K562 (cell line): ENCODE data around the gene RNF144A. TPM values are rescaled to one million over a fixed set of nuclear protein-coding genes. Genes with fewer than 3 reads are reported as not detected.
A peak's percentile ranks its signal among the peaks of the same experiment; 100 is the strongest.

Experiments used
- CBX3 ChIP-seq, 2 experiments: IDR thresholded peaks; 1 replicate in 1 of 2; 2 replicates in 1 of 2; pipeline ENCODE4 v1.6.1; 2012; ENCODE audit warnings: inconsistent platforms in 2 of 2, low read length in 2 of 2, borderline replicate concordance in 1 of 2, control low read depth in 1 of 2
- CHD1 ChIP-seq: fragments of 200-600 bp; sonication (generic); IDR thresholded peaks from one replicate; pipeline ENCODE4 v1.6.1; 2012; ENCODE audit warnings: mild to moderate bottlenecking, moderate library complexity, low read length, inconsistent platforms
- CREB1 ChIP-seq, 2 experiments: sonication (generic) in 1 of 2; formaldehyde crosslinking in 1 of 2; IDR thresholded peaks; 2 replicates each; pipeline versions ENCODE4 v1.6.1 to v1.8.0; 2012 to 2022; ENCODE audit warnings: inconsistent platforms in 1 of 2, mild to moderate bottlenecking in 1 of 2, missing genetic modification reagents in 1 of 2, moderate library complexity in 1 of 2
- CXXC5 ChIP-seq: fragments of 250-450 bp; sonication (Bioruptor Pico); IDR thresholded peaks from 2 replicates; pipeline ENCODE4 v1.8.0; 2022; ENCODE audit warnings: inconsistent platforms, mild to moderate bottlenecking, moderate library complexity
- DIDO1 ChIP-seq: fragments of 450-650 bp; IDR thresholded peaks from 2 replicates; pipeline ENCODE4 v1.6.1; 2016; ENCODE audit warnings: low read depth, missing biosample characterization, missing genetic modification characterization
- EWSR1 ChIP-seq: fragments of 450-650 bp; IDR thresholded peaks from 2 replicates; pipeline ENCODE4 v1.6.1; 2018; ENCODE audit warnings: borderline replicate concordance, mild to moderate bottlenecking, low read depth, moderate library complexity; ENCODE audit not compliant: partially characterized antibody
- HEY1 ChIP-seq: fragments of 250-450 bp; sonication (Bioruptor Pico); IDR thresholded peaks from 2 replicates; pipeline ENCODE4 v1.5.0; 2020; ENCODE audit warnings: mild to moderate bottlenecking, moderate library complexity, borderline replicate concordance
- KDM5B ChIP-seq: fragments of 200-600 bp; sonication (generic); IDR thresholded peaks from 2 replicates; pipeline ENCODE4 v1.6.1; 2012; ENCODE audit warnings: low read depth, mild to moderate bottlenecking, moderate library complexity, low read length, control low read depth, inconsistent platforms; ENCODE audit not compliant: insufficient replicate concordance
- MCM3 ChIP-seq: fragments of 450-650 bp; IDR thresholded peaks from 2 replicates; pipeline ENCODE4 v1.6.1; 2016
- MED1 ChIP-seq: sonication (generic); formaldehyde crosslinking; IDR thresholded peaks from 2 replicates; pipeline ENCODE4 v1.8.1; 2023; ENCODE audit warnings: missing genetic modification reagents, borderline replicate concordance
- MTA3 ChIP-seq: fragments of 450-650 bp; formaldehyde crosslinking; IDR thresholded peaks from 2 replicates; pipeline ENCODE4 v1.6.1; 2017; ENCODE audit warnings: mild to moderate bottlenecking, borderline replicate concordance
- NEUROD1 ChIP-seq: fragments of 150-350 bp; IDR thresholded peaks from 2 replicates; pipeline ENCODE4 v1.6.1; 2014; ENCODE audit warnings: borderline replicate concordance, low read length, low read depth; ENCODE audit not compliant: partially characterized antibody
- NR2C1 ChIP-seq, 2 experiments: fragments of 450-650 bp; IDR thresholded peaks; 2 replicates each; pipeline ENCODE4 v1.6.1; 2017; ENCODE audit warnings: mild to moderate bottlenecking in 2 of 2, antibody characterized with exemption in 1 of 2, inconsistent platforms in 1 of 2, missing compliant biosample characterization in 1 of 2, missing genetic modification characterization in 1 of 2
- PHTF2 ChIP-seq: fragments of 250-450 bp; sonication (Bioruptor Pico); IDR thresholded peaks from 2 replicates; pipeline ENCODE4 v1.5.0; 2021; ENCODE audit warnings: mild to moderate bottlenecking
- SETDB1 ChIP-seq: IDR thresholded peaks from one replicate; pipeline ENCODE4 v1.6.1; 2012; ENCODE audit warnings: low read length, control low read depth, inconsistent platforms
- SMAD1 ChIP-seq: fragments of 150-350 bp; IDR thresholded peaks from 2 replicates; pipeline ENCODE4 v1.6.1; 2014; ENCODE audit warnings: low read length, low read depth; ENCODE audit not compliant: partially characterized antibody
- SMARCA4 ChIP-seq: fragments of 450-650 bp; IDR thresholded peaks from 2 replicates; pipeline ENCODE4 v1.6.1; 2016
- SNRNP70 ChIP-seq: fragments of 200-400 bp; formaldehyde crosslinking; optimal IDR thresholded peaks from 2 replicates; pipeline ENCODE3; 2017; ENCODE audit warnings: low read depth, low read length
- SRSF3 ChIP-seq: fragments of 200-400 bp; formaldehyde crosslinking; IDR thresholded peaks from 2 replicates; pipeline ENCODE4 v1.6.1; 2016; ENCODE audit warnings: mild to moderate bottlenecking, low read length, moderate library complexity; ENCODE audit not compliant: insufficient read depth
- STAT5A ChIP-seq: IDR thresholded peaks from 2 replicates; pipeline ENCODE4 v1.6.1; 2012; ENCODE audit warnings: low read length, inconsistent platforms, borderline replicate concordance
- SUPT5H ChIP-seq: fragments of 450-650 bp; IDR thresholded peaks from 2 replicates; pipeline ENCODE4 v1.6.1; 2016
- THRAP3 ChIP-seq: fragments of 450-650 bp; IDR thresholded peaks from 2 replicates; pipeline ENCODE4 v1.6.1; 2016; ENCODE audit warnings: mild to moderate bottlenecking, inconsistent platforms, borderline replicate concordance
- U2AF2 ChIP-seq: fragments of 200-400 bp; formaldehyde crosslinking; optimal IDR thresholded peaks from 2 replicates; pipeline ENCODE3; 2017; ENCODE audit warnings: low read depth, mild to moderate bottlenecking, low read length
- ZNF561 ChIP-seq: fragments of 450-650 bp; formaldehyde crosslinking; conservative IDR thresholded peaks from 2 replicates; pipeline ENCODE4 v1.4.0; 2020; ENCODE audit warnings: mild to moderate bottlenecking, moderate library complexity
- polyA plus RNA-seq, 8 experiments: library from polyadenylated mRNA; depleted of rRNA in 4 of 8; stranded (reverse) in 5 of 8; unstranded in 3 of 8; fragments of >200 nt; fragmentation: Nextera tagmentation in 2 of 8; fragmentation: Illumina TruSeq in 1 of 8; extraction: Ambion mirVana in 2 of 8; extraction: Trizol in 1 of 8; gene quantifications; 2 replicates each; pipeline versions ENCODE4 v1.2.1 to v1.2.3, GENCODE V29; 2011 to 2014; ENCODE audit warnings: inconsistent platforms in 1 of 8, missing spikeins in 1 of 8
- total RNA-seq, 7 experiments: library from RNA; depleted of rRNA in 6 of 7; stranded (reverse); fragments of >200 nt in 6 of 7; fragmentation: Illumina TruSeq in 2 of 7; extraction: Trizol in 2 of 7; gene quantifications; 2 replicates each; pipeline versions ENCODE4 v1.2.1 to v1.2.3, GENCODE V29; 2011 to 2021; ENCODE audit warnings: low replicate concordance in 1 of 7
- TF ChIP-seq, protein P1 (sequence below): sonication (generic); formaldehyde crosslinking; IDR thresholded peaks from 2 replicates; pipeline ENCODE4 v1.8.0; 2022; ENCODE audit warnings: mild to moderate bottlenecking, missing genetic modification reagents

The RNF144A gene
- total and polyA plus RNA-seq, 9 of the 15 experiments (the other 6 are each of a cell fraction or from before 2014, with no cell fraction given) = 0.96 to 11.3 (median 6.2) TPM

DNA sequence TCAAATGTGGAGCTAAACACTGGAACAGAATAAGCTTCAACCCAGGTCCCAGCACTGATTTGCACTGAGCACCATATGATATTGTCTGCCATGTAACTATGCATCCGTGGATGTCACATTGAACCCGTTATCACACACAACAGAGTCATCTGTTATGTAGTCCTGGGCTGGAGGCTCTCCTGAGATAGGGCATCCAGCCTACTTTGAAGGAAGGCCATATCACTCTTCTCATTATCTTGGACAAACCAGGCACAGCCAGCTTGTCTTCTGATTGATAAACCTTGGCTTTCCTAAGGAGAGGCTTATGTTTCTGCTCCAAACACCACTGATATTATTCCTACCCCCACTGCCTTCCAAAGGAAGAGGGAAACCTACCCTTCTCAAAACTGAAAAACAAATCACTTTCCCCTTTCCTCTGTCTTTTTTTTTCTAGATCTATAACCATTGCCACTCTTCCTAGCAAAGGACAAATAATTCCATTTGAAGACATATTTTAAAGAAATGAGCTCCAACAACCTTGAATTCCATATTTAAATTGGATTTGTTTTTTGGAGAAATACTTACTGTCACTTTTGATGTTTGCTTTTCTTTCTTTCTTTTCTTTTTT is 23.2 kb upstream of the RNF144A start (continued):
- TF ChIP-seq CBX3 (IDR thresholded peaks at IDR 0.05; ENCODE audit: borderline replicate concordance in 1 of 2, low read length in 2 of 2) = peak in 1 of 2 experiments; percentile 90; a peak in 2 of 3 replicates
- TF ChIP-seq MTA3 = 0 out of 2 replicates have a peak, but pooled peaks have one; percentile 73
- no peak for TF ChIP-seq SRSF3
- TF ChIP-seq STAT5A = peak; percentile 99
- TF ChIP-seq SNRNP70 = no peak
- peak; percentile 87 for TF ChIP-seq NEUROD1
- TF ChIP-seq U2AF2 = no peak
- peak; percentile 94 for TF ChIP-seq CXXC5 (CRISPR knock-in tag)
- TF ChIP-seq CHD1 = no peak
- no peak for TF ChIP-seq MED1 (CRISPR knock-in tag)
- peak; percentile 89 for TF ChIP-seq HEY1 (CRISPR knock-in tag)
- no peak for TF ChIP-seq MCM3
- TF ChIP-seq SETDB1 = no peak
- TF ChIP-seq, protein P1, sequence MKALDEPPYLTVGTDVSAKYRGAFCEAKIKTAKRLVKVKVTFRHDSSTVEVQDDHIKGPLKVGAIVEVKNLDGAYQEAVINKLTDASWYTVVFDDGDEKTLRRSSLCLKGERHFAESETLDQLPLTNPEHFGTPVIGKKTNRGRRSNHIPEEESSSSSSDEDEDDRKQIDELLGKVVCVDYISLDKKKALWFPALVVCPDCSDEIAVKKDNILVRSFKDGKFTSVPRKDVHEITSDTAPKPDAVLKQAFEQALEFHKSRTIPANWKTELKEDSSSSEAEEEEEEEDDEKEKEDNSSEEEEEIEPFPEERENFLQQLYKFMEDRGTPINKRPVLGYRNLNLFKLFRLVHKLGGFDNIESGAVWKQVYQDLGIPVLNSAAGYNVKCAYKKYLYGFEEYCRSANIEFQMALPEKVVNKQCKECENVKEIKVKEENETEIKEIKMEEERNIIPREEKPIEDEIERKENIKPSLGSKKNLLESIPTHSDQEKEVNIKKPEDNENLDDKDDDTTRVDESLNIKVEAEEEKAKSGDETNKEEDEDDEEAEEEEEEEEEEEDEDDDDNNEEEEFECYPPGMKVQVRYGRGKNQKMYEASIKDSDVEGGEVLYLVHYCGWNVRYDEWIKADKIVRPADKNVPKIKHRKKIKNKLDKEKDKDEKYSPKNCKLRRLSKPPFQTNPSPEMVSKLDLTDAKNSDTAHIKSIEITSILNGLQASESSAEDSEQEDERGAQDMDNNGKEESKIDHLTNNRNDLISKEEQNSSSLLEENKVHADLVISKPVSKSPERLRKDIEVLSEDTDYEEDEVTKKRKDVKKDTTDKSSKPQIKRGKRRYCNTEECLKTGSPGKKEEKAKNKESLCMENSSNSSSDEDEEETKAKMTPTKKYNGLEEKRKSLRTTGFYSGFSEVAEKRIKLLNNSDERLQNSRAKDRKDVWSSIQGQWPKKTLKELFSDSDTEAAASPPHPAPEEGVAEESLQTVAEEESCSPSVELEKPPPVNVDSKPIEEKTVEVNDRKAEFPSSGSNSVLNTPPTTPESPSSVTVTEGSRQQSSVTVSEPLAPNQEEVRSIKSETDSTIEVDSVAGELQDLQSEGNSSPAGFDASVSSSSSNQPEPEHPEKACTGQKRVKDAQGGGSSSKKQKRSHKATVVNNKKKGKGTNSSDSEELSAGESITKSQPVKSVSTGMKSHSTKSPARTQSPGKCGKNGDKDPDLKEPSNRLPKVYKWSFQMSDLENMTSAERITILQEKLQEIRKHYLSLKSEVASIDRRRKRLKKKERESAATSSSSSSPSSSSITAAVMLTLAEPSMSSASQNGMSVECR (CRISPR knock-in tag) = no peak
- no peak for TF ChIP-seq KDM5B
- 0 out of 2 replicates have a peak, but pooled peaks have one; percentile 34 for TF ChIP-seq NR2C1 (IDR thresholded peaks at IDR 0.05)
- TF ChIP-seq NR2C1 (tag; IDR thresholded peaks at IDR 0.05) = peak; percentile 84
- no peak for TF ChIP-seq THRAP3
- TF ChIP-seq PHTF2 (CRISPR knock-in tag) = no peak
- no peak for TF ChIP-seq EWSR1
- no peak for TF ChIP-seq SUPT5H
- no peak; the same call in 1 of the 2 replicates for TF ChIP-seq DIDO1
- peak; percentile 99 for TF ChIP-seq SMARCA4
- TF ChIP-seq ZNF561 (CRISPR knock-in tag) = no peak
- TF ChIP-seq CREB1 (IDR thresholded peaks at IDR 0.05) = peak; percentile 89
- TF ChIP-seq CREB1 (CRISPR knock-in tag; IDR thresholded peaks at IDR 0.05) = no peak
- peak; percentile 89 for TF ChIP-seq SMAD1
